Mesenteric fat pad (tissue), 1 donor: ENCODE measurements around the gene GRB10. TPM values are rescaled to one million over a fixed set of nuclear protein-coding genes. Genes with fewer than 3 reads are reported as not detected.
"Not testable (repeated sequence)": the region's sequence is repeated elsewhere in the genome, so short reads cannot be mapped to it uniquely, and the experiment has no call there.

Source experiments
- DNase-seq: peaks from one replicate; pipeline ENCODE4 v3.0.0-alpha.2; 2020; ENCODE audit warnings: low spot score
- total RNA-seq: library from RNA; stranded (reverse); fragmentation: NEBNext Ultra II Directional; extraction: Animal tissue kit (Norgen Biotek cat#: 25700); gene quantifications from one replicate; pipeline ENCODE4 v1.2.1, GENCODE V29; 2021
- donor health status: DM: yes; HTN: yes; CAD: no.

GRB10 gene
- total RNA-seq, 1 donor from 2014 or later = 95.7 TPM

GRCh38 chr7:50557099-50557498, 225.6 kb downstream of the GRB10 start:
- no peak for DNase-seq

GRCh38 chr7:50556247-50556991, 226.3 kb downstream of the GRB10 start:
- DNase-seq = no peak

GRCh38 chr7:50555594-50556140, 227.0 kb downstream of the GRB10 start:
- no peak for DNase-seq

GRCh38 chr7:50554431-50555322, 228.0 kb downstream of the GRB10 start:
- no peak for DNase-seq

- no peak for DNase-seq
These were observed 228.7 kb downstream of the GRB10 start for GRCh38 chr7:50553973-50554372.

- DNase-seq = no peak
These were observed 229.8 kb downstream of the GRB10 start for GRCh38 chr7:50552921-50553320.

- DNase-seq = no peak
These were observed 230.6 kb downstream of the GRB10 start for GRCh38 chr7:50552139-50552538.

- not testable (repeated sequence) for DNase-seq
These were observed 237.1 kb downstream of the GRB10 start for GRCh38 chr7:50545613-50546012.

GRCh38 chr7:50544992-50545391, 237.7 kb downstream of the GRB10 start:
- no peak for DNase-seq

- no peak for DNase-seq
These were observed 238.8 kb downstream of the GRB10 start for GRCh38 chr7:50543776-50544442.

GRCh38 chr7:50542132-50542531, 240.6 kb downstream of the GRB10 start:
- DNase-seq = no peak

- no peak for DNase-seq
These were observed 241.7 kb downstream of the GRB10 start for GRCh38 chr7:50540785-50541579.

Other genes starting within 250 kb of the GRB10 start
- gene DDC, start 217.5 kb downstream of the GRB10 start, total RNA-seq = 1.0 TPM